Endodermal cell (in vitro differentiated cells): Measurements from ENCODE around the gene NFE2L1. TPM values are rescaled to one million over a fixed set of nuclear protein-coding genes. Genes with fewer than 3 reads are reported as not detected.

Experiments
- DNase-seq: peaks from one replicate; pipeline ENCODE4 v3.0.0-alpha.2; 2017
- H3K27ac ChIP-seq: 2 replicates; pipeline ENCODE4 v1.5.1; 2013; ENCODE audit warnings: mild to moderate bottlenecking, low read depth, low read length, moderate library complexity
- H3K27me3 ChIP-seq: 2 replicates; pipeline ENCODE4 v1.6.1; 2013; ENCODE audit warnings: mild to moderate bottlenecking, low read length, moderate library complexity; ENCODE audit not compliant: insufficient read depth, control insufficient read depth, poor library complexity, severe bottlenecking
- H3K36me3 ChIP-seq: 2 replicates; pipeline ENCODE4 v1.7.0; 2013; ENCODE audit warnings: mild to moderate bottlenecking, low read length, moderate library complexity; ENCODE audit not compliant: control insufficient read depth, insufficient read depth
- H3K4me1 ChIP-seq: one replicate; pipeline ENCODE4 v1.7.0; 2013; ENCODE audit warnings: low read length; ENCODE audit not compliant: control insufficient read depth, insufficient read depth
- H3K4me3 ChIP-seq: 2 replicates; pipeline ENCODE4 v1.5.1; 2013; ENCODE audit warnings: mild to moderate bottlenecking, low read length, moderate library complexity
- H3K9ac ChIP-seq: 2 replicates; pipeline ENCODE4 v1.6.1; 2013; ENCODE audit warnings: mild to moderate bottlenecking, low read length, moderate library complexity; ENCODE audit not compliant: poor library complexity, severe bottlenecking; ENCODE audit errors: extremely low read depth
- H3K9me3 ChIP-seq: 2 replicates; pipeline ENCODE4 v1.6.1; 2013; ENCODE audit warnings: mild to moderate bottlenecking, low read length, moderate library complexity; ENCODE audit not compliant: control insufficient read depth
- H3K27ac Mint-ChIP-seq: 2 replicates; pipeline ENCODE4 v1.8.0; 2020; ENCODE audit warnings: mixed read lengths
- H3K27me3 Mint-ChIP-seq: 2 replicates; pipeline ENCODE4 v1.8.0; 2021; ENCODE audit warnings: mild to moderate bottlenecking, mixed read lengths; ENCODE audit not compliant: insufficient read depth
- H3K36me3 Mint-ChIP-seq: 2 replicates; pipeline ENCODE4 v1.8.0; 2020; ENCODE audit warnings: low read depth, mixed read lengths
- H3K4me1 Mint-ChIP-seq: 2 replicates; pipeline ENCODE4 v1.8.0; 2020; ENCODE audit warnings: mixed read lengths
- H3K4me3 Mint-ChIP-seq: 2 replicates; pipeline ENCODE4 v1.8.0; 2020; ENCODE audit warnings: mild to moderate bottlenecking, moderate library complexity, mixed read lengths
- H3K9me3 Mint-ChIP-seq: 2 replicates; pipeline ENCODE4 v1.8.0; 2020; ENCODE audit warnings: mild to moderate bottlenecking, mixed read lengths
- CTCF ChIP-seq: fragments of 200-600 bp; sonication (generic); conservative IDR thresholded peaks from 2 replicates; pipeline ENCODE4 v1.5.0; 2021; ENCODE audit warnings: antibody characterized with exemption, mild to moderate bottlenecking
- WGBS, 2 experiments: methylation state at CpG; one replicate each; pipeline versions ENCODE4 v1.1.5 to v1.1.7; 2013; ENCODE audit warnings: missing lambda C conversion rate in 2 of 2, mixed read lengths in 1 of 2; ENCODE audit not compliant: insufficient coverage in 1 of 2, insufficient read length in 1 of 2; 5-methylcytosine and 5-hydroxymethylcytosine counted together
- total RNA-seq, 2 donors: library from RNA; stranded (reverse); fragmentation: NEBNext Ultra II Directional in 1 of 2; extraction: Animal tissue kit (Norgen Biotek cat#: 25700) in 1 of 2; gene quantifications; 2 replicates in 1 of 2; 3 replicates in 1 of 2; pipeline ENCODE4 v1.2.1, GENCODE V29; 2021

Gene NFE2L1
- total RNA-seq, 2 donors from 2014 or later, result 122 to 135 TPM

- H3K27ac ChIP-seq, result no peak overlapping the region
- peaks cover 10% of the 10 kb centered on the region for H3K4me1 Mint-ChIP-seq
- no peaks in the 10 kb centered on the region for H3K9me3 ChIP-seq
- peak; percentile 98 for DNase-seq
- no peak overlapping the region for H3K27ac Mint-ChIP-seq
- no peaks in the 10 kb centered on the region for H3K4me1 ChIP-seq
- H3K27me3 Mint-ChIP-seq, result peaks cover 43% of the 10 kb centered on the region
- peak; percentile 92 for TF ChIP-seq CTCF
- WGBS, 2 experiments, result 27 to 46% methylated on average over 4 to 18 of the region's 18 CpGs
- H3K4me3 Mint-ChIP-seq, result no peak overlapping the region
- no peaks in the 10 kb centered on the region for H3K36me3 ChIP-seq
- no peaks in the 10 kb centered on the region for H3K9me3 Mint-ChIP-seq
- H3K36me3 Mint-ChIP-seq, result no peaks in the 10 kb centered on the region
- no peak overlapping the region for H3K9ac ChIP-seq
- peaks cover 30% of the 10 kb centered on the region for H3K27me3 ChIP-seq
- H3K4me3 ChIP-seq, result no peak overlapping the region
These were observed 21.4 kb upstream of the NFE2L1 start for GRCh38 chr17:48026502-48027321.

DNA sequence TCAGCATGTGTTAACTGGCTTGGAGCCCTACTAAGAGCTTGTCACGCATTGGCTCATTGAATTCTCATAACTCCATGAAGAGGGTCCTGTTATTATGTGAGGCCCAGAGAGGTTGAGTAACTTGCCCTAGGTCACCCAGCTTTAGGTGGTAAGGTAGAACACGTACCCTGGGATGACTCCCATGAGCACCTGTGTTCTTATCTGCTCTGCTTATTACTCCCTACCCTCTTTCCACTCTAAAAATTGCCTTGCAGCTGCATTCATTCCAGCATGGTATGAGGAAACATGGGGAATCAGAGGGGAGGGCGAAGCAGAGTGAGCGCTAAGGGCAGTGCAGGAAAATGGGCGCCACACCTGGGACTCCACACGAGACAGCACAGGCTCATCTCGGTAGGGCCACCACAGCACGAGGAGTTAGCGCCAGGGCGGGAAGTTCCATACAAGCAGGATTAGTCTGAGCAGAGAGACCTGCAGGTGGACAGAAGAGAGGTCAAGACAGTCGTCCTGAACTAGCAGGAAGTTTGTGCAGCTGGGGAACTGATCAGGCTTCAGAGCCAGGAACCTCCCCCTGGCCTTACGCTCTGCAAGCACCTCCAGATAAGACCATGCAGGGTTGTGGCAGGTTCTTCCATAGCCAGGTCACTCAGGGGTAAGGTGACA is 20.7 kb upstream of the NFE2L1 start:
- Histone ChIP-seq H3K27ac (no peak overlapping the region), H3K27me3 (peaks cover 30% of the 10 kb centered on the region), H3K36me3 (no peaks in the 10 kb centered on the region), H3K4me3 (no peak overlapping the region), H3K9ac (no peak overlapping the region), H3K9me3 (no peaks in the 10 kb centered on the region), H3K4me1 (no peaks in the 10 kb centered on the region)
- TF ChIP-seq CTCF, result no peak
- 83 to 91% methylated on average over 10 to 12 of the region's 12 CpGs for WGBS, 2 experiments
- Mint-ChIP-seq H3K27ac (no peak overlapping the region), H3K4me3 (no peak overlapping the region), H3K36me3 (no peaks in the 10 kb centered on the region), H3K9me3 (no peaks in the 10 kb centered on the region), H3K4me1 (peaks cover 10% of the 10 kb centered on the region), H3K27me3 (peaks cover 48% of the 10 kb centered on the region)
- DNase-seq, result peak; percentile 54

DNA sequence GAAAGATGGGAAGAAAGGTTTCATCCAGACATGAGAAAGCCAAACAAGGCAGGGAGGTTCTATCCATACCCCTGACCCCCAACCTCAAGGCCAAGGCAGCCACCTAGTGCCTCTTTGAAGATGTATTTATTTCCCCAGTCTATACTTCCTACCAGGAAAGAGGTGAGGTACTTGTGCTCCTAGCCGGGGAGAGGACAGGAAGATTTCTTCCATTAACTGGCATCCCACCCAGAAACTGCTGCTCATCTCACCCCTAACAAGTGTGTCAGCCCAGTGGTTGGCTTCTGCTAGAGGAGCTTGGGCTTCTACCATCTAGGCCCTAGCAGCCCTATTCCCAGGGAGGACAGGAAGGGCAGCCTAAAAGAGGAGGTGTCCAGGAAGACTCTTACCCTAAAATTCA is 19.4 kb upstream of the NFE2L1 start:
- no peak overlapping the region for H3K27ac Mint-ChIP-seq
- Histone ChIP-seq H3K9ac (no peak overlapping the region), H3K27me3 (peaks cover 26% of the 10 kb centered on the region), H3K4me1 (no peaks in the 10 kb centered on the region), H3K27ac (no peak overlapping the region), H3K4me3 (no peak overlapping the region), H3K36me3 (no peaks in the 10 kb centered on the region), H3K9me3 (no peaks in the 10 kb centered on the region)
- DNase-seq, result no peak
- H3K9me3 Mint-ChIP-seq, result no peaks in the 10 kb centered on the region
- peaks cover 55% of the 10 kb centered on the region for H3K27me3 Mint-ChIP-seq
- peaks cover 10% of the 10 kb centered on the region for H3K4me1 Mint-ChIP-seq
- no peaks in the 10 kb centered on the region for H3K36me3 Mint-ChIP-seq
- no peak overlapping the region for H3K4me3 Mint-ChIP-seq
- TF ChIP-seq CTCF, result no peak
- WGBS, 2 experiments, result 87% methylated on average over 1 of the region's 1 CpG; no CpG with 5 or more reads in 1 of the 2 experiments
